Right lobe of liver (tissue), 4 donors: Measurements from ENCODE around the gene MYO9A.

Experiments
- POLR2A ChIP-seq: fragments of 450-650 bp; IDR thresholded peaks from one replicate; pipeline ENCODE4 v1.6.1; 2017; ENCODE audit warnings: antibody characterized with exemption, mild to moderate bottlenecking
- TF ChIP-seq, protein P1 (sequence below), 4 donors: fragments of 200-600 bp in 3 of 4; fragments of 450-650 bp in 1 of 4; IDR thresholded peaks; one replicate each; pipeline versions ENCODE4 v1.5.1 to v1.8.0; 2016 to 2022; ENCODE audit warnings: antibody characterized with exemption in 4 of 4, mild to moderate bottlenecking in 2 of 4
- donor health status: DM: no; HTN: no; CAD: no.
- donor health status: DM: no; HTN: no; CAD: no.
- donor health status: DM: no; HTN: yes; CAD: no.

DNA sequence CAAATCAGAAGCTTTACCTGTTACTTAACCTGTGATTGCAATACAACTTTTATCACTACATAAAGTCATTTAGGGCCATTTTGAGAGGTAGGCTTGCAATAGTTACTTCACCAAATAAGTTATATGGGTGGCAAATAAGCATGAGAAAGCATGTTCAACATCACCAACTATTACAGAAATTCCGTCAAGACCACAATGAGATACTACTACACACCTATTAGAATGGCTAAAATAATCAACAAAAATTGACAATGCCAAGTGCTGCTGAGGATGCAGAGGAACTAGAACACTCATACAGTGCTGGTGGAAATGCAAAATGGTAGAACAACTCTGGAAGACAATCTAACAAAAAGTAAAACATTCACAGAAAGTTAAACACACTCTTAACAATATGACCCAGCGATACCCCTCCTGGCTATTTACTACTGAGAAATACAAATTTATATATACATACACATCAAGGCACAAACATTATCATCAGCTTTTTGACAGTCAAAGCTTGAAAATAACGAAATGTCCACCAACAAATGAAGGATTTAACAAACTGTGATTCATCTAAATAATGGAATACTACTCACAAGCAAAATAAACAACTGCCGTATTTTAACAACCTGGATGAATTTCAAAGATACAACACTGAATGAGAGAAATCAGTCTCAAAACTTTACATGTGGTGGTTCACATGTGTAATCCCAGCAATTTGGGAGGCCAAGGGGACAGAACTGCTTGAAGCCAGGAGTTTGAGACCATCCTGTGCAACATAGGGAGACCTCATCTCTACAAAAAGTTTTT lies 82.9 kb downstream of the MYO9A start:
- TF ChIP-seq, protein P1, sequence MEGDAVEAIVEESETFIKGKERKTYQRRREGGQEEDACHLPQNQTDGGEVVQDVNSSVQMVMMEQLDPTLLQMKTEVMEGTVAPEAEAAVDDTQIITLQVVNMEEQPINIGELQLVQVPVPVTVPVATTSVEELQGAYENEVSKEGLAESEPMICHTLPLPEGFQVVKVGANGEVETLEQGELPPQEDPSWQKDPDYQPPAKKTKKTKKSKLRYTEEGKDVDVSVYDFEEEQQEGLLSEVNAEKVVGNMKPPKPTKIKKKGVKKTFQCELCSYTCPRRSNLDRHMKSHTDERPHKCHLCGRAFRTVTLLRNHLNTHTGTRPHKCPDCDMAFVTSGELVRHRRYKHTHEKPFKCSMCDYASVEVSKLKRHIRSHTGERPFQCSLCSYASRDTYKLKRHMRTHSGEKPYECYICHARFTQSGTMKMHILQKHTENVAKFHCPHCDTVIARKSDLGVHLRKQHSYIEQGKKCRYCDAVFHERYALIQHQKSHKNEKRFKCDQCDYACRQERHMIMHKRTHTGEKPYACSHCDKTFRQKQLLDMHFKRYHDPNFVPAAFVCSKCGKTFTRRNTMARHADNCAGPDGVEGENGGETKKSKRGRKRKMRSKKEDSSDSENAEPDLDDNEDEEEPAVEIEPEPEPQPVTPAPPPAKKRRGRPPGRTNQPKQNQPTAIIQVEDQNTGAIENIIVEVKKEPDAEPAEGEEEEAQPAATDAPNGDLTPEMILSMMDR (IDR thresholded peaks at IDR 0.05): no peak
- TF ChIP-seq POLR2A: no peak
